GM19438 (cell line): ENCODE measurements around the gene BRMS1.
"Not testable (repeated sequence)": the region's sequence is repeated elsewhere in the genome, so short reads cannot be mapped to it uniquely, and the experiment has no call there.

Experiments
- ATAC-seq: cut with Tn5 transposase; IDR thresholded peaks from one replicate; pipeline ENCODE4 v1.9.1; 2021; ENCODE audit warnings: low read depth; ENCODE audit not compliant: unreplicated experiment

The BRMS1 gene

DNA sequence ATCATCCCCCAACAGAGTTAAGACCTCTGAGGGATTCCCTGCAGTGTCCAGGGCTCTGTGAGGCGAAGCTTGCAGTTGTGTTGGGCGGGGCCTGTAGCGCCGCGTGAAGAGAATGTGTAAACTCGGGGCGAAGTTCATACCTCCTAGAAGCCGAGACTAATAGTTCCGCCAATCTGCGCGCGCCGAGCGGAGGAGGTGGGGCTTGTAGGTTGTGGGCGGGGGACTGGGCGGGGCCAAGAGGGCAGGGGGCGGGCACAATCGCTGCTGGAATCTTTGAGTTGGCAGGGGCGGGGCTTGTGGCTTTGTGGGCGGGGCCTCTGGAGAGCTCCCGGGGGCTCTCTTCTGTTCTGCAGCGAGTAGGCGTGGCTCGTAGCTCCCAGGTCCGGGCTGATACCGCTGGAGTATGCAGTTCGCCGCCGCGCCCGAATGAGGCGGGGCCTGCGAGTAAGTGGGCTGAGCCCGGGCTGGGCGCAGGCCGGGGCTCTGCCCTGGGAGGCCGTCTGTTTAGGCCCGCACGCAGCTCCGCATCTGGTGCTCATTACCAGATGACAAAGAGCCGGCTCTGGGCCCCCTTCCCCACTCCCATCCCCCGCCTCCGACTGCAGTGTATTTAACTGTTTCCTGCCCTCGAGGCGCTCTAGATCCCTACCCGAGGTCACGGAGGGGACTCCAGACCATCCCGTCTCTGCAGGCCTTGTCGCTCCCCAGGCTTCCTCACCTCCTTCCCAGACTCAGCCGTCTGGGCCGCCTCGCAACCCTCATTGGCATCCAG lies 32.2 kb downstream of the BRMS1 start:
- peak; percentile 62 for ATAC-seq

DNA sequence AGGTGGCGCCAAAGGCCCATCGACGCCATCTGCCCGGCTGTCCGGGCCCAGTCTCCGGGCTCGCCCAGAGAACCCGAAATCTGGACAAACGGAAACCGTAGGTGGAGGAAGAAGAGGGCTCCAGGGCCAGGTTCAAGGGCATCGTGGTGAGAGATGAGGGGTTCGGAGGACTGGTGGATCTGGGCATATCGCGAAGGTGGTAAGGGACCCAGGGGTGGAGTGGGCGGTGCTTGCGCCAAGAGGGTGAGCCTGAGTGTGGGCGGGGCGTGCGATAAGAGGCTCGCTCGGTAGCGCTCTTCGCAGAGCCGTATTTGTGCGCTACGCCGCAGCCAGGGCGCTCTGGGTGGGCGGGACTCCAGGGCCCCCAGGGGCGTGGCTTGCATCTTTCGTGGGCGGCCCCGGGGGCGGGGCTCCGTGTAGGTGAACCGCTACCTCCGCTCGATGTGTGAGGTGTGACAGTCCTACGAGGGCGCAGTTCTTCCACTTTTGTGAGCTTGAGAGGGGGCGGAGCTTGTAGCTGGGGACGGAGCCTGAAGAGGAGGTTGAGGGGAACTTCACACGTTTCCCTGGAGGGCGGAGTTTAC lies 32.8 kb downstream of the BRMS1 start:
- ATAC-seq: peak; percentile 74

DNA sequence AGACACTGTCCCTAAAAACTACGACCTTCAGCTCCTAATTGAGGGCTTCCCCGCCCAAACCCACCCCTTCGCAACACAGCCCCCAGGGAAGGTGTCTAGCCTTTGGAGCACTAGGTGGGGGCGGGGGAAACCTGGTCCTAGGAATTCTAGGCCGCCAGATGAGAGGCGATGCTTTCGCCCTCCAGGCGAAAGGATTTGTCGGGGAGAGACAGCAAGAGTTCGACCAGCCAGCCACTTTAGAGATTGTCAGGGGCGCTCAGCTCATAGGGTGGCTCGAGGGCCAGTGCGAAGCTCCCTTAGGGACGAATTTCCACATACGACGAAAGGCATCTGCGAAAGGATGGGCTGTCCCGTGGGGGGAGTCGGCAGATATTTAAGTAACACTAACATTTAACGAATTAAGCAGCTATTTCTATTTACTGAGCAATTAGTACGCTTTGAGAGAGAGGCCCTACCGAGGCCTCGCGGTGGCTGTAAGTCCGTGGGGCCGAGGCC lies 33.4 kb downstream of the BRMS1 start:
- no peak for ATAC-seq

DNA sequence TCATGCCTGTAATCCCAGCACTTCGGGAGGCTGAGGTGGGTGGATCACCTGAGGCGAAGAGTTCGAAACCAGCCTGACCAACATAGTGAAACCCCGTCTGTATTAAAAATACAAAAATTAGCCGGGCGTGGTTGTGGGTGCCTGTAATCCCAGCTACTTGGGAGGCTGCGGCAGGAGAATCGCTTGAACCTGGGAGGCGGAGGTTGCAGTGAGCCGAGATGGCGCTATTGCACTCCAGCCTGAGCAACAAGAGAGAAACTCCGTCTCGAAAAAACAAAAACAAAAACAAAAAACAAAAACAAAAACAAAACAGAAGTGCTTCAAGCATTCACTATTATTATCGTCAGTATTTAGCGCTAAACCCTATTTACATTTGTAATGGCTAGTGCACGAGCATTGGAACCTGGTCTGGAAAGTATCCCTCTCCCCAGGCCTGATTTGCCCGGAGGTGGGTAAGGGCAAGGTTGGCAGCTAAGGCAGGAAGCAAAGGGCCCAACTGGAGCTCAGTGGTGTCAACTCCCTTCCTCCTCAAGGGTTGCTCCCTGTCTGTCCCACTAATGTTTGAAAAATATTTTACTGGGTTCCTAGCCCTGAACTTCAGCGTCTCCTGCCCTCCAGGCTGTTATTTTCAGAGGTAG lies 34.0 kb downstream of the BRMS1 start:
- ATAC-seq: not testable (repeated sequence)

DNA sequence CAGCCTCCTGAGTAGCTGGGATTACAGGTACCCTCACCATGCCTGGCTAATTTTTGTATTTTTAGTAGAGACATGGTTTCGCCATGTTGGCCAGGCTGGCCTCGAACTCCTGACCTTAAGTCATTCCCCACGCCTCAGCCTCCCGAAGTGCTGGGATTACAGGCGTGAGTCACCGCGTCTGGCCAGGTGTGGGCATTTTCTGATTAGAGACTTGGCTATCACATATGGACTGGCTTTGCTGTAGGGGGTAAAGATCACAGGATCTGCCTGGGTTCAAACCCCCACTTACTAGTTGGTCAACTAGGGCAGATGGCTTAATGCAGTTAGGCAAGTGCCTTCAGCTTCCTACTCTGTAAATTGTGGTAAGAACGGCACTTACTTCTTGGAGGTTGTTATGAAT lies 34.6 kb downstream of the BRMS1 start:
- no peak for ATAC-seq

DNA sequence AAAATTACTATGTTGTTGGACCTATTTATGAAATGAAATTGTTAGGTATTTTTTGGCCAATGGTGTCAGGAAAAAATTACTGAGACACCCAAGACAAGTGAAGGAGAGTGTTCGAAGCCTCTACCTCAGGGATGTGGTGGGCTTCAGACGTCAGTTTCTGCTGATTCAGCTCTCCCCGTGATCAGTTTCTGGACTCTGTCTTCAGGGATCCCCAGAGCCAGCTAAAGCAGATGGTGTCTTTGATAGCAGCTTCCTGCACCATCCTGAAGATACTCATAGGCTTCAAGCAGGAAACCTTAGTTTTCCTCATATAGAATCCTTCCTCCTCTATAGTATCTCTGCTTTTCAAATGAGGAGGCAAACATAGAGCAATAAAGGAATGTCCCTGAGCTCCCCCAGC lies 35.4 kb downstream of the BRMS1 start:
- no peak for ATAC-seq

DNA sequence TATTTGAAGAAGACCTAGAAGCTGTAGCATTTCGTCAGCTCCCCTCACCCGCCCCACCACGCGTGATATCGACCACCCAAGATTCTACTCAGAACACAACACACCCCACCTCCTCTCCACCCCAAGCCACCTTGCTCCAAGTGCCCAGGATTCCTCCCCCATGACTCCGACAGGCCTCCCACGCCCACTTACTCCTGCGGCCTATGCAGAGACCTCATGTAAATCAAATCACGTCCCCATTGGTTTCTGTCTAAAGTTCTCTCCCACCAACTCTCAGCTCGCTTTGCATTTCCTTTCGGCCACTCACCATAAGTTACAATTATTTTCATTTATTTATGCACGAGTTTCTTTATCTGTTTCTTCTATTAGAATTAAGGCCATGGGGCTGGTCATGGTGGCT lies 42.2 kb downstream of the BRMS1 start:
- ATAC-seq: no peak

DNA sequence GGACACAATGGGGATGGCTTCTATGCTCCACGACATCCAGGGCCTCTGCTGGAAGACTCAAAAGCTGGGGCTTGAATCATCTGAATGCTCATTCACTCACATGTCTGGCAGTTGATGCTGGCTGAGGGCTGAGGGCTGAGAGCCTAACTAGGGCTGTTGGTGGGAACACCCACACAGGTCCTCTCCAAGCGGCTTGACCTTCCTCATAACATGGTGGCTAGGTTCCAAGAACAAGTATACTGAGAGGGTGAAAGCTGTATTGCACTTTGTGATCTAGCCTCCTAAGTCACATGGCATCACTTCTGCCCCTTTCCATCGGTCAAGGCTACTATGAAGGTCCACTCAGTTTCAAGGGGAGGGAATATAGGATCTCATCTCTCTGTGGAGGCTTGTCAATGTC lies 45.7 kb downstream of the BRMS1 start:
- no peak for ATAC-seq

DNA sequence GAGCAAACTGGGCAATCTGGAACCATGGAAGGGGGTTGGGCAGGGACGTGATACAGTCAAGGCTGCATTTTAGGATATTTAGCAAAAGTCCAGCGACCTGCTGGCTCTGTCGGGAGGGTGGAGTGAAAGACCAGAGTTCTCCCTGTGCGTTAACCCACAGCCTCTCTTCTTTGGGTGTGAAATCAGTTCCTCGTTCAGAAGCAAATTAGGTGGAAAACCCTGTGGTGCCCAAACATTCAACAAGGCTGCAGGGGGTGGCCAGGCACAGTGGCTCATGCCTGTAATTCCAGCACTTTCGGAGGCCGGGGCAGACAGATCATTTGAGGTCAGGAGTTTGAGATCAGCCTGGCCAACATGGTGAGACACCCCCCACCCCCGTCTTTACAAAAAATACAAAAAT lies 47.3 kb downstream of the BRMS1 start:
- ATAC-seq: no peak

DNA sequence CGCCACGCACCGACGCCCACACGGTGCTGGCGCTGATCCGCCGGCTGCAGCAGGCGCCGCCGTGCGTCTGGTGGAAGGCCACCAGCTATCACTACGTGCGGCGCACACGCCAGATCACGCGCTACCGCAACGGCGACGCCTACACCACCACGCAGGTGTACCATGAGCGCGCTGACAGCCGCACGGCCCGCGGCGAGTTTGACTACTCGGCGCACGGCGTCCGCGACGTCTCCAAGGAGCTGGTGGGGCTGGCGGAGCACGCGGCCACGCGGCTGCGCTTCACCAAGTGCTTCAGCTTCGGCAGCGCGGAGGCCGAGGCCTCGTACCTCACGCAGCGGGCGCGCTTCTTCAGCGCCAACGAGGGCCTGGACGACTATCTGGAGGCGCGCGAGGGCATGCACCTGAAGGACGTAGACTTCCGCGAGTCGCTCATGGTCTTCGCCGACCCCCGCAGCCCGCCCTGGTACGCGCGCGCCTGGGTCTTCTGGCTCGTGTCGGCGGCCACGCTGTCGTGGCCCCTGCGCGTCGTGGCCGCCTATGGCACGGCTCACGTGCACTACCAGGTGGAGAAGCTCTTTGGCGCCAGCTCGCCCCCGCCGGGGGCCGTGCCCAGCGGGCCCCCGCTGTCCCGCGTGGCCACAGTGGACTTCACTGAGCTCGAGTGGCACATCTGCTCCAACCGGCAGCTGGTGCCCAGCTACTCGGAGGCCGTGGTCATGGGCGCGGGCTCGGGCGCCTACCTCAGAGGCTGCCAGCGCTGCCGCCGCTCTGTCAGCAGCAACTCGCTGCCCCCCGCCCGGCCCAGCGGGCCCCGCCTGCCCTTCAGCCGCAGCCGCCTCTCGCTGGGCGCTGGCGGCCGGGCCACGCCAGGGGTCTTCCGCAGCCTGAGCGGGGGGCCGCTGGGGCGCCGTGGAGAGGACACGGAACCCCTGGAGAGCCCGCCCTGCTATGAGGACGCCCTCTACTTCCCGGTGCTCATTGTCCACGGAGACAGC lies 50.0 kb downstream of the BRMS1 start:
- ATAC-seq: no peak

DNA sequence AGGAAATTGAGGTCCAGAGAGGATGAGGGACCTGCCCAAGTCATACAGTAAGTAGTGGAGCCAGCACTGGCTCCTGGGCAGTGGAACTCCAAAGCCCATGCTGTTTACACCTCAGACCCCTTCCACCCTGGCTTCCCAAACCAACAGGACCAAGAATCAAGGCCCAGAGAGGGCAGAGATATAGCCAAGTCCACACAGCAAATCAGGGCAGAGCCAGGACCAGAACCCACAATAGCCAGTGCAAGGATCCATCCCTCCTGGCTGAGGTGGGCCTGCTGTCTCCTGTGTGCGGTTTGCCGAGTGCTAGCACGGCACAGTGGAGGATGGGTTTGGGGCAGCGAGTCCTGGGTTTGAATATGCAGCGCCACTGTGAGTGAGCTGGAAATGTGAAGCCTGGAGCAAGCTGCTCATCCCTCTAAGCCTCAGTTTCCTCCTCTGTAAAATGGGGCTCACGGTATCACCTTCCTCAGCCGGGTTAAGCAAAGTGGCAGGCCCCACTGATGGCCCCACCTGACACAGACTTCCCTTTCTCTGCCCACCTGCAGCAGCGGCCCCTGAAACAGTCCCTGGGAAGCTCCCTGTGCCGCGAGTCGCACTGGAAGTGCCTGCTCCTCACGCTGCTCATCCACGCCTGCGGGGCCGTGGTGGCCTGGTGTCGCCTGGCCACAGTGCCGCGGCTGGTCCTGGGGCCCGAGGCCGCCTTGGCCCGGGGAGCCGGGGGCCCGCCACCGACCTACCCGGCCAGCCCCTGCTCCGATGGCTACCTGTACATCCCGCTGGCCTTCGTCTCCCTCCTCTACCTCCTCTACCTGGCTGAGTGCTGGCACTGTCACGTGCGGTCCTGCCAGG lies 50.9 kb downstream of the BRMS1 start:
- ATAC-seq: no peak

DNA sequence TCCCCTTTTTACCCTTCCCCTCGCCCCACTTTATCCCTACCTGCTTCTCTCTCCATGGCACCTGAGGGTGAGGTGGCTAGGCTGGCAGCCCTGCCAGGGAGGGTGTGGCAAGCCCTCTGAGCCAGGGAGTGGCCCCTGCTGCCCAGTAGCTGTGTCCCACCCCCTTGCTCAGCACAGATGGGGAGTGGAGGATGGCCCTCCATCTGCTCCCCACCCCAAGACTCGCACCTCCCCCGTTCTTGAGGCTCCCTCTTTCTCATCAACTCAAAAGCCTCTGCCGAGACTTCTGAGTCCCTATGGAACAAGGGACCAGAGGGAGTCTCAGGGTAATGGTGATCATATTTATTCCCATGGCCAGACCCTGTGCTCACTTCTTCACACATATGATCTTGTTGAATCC lies 51.6 kb downstream of the BRMS1 start:
- no peak for ATAC-seq

DNA sequence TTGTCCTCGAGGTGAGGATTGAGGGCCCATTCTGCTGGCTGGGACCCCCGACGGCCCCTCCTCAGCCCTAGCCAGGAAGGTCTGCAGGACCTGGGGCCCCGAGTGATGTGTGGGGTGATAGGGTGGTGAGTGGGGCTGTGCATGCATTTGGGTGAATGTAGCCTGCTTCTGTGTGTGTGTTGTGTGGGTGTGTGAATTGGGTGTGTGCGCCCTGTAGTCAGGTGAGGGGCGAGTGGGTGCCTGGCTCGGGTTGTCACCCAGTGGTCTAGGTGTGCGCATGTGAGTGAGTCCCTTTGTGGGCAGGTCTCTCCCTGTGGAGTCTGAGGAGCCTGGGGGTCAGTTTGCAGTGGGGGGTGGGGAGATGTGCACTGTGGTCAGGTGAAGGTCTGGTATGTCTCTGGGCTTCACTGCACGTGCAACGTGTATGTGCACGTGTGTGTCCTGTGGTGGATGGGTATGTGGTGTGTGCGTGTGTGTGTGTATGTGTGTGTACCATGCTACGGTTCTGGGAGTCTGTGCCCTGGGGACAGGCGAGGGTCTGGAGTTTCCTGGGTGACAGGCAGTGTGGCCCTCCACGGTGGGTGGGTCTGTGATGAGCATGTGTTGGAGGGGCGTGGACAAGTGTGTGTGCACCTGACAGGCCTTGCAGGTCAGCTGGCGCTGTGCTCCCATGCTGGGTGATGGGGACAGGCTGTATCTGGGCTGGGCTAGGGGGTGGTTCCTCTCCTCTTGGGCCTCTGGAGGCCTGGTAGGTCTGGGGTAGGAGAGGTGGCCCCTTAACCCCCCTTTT lies 52.2 kb downstream of the BRMS1 start:
- no peak for ATAC-seq

DNA sequence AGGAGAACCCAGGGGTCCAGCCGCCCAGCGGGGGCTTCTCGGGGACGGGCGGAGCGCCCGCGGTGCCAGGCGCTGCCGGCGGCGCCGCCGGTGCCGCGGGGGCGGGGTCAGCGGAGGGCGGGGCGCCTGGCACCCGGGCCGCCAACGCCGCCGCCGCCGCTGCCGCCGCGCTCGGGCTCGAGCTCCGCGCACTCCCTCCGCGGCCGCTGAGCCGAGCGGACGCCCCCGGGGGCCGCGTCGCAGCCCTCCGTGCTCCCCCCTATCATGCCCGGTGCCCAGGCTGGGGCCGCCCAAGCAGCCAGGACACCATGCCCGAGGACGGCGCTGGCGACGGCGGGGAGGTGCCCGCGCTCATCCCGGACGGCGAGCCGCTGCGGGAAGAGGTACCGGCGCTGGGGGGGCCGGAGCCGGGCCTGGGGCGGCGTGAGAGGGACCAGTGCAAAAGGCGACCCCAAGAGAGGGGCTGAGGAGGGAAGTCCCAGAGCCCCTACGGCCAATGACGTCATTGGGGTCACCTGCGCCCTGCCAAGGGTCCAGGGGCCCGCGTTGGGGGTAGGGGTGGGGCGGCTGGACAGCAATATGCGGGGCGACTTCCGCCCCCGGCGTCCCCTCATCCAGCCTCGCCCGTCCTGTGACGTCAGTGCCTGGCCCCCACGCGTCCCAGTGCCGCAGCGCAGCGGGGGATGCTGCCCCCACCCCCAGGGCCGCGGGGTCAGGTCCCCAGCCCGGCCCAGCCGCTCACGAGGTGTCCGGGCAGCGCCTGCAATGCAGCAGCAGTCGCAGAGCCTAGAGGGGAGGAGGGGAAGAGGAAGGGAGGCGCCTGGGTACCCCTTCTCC lies 53.0 kb downstream of the BRMS1 start, which contains the start of gene TMEM151A:
Gene TMEM151A, plus strand, starts transcription at position 189 of the 837 bp plus-strand sequence. Its CDS starts 120 bp downstream, at position 309.
- ATAC-seq: no peak

DNA sequence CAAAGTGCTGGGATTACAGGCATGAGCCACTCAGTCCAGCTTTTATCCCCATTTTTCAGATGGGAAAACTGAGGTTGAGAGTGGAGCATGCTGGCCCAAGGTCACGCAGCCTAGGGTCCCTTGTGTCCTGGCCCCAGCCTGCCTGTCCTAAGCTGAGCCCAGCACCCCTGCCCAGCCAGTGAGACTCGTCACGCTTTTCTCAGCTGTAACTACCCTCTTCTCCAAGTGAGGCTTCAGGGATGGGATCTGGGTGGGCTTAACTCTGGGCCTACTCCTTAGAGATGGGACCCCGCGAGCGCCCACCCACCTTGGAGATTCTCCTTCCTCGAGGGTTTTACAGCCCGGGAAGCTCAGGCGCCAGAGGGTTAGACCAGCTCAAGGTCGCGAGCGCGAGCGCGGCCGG lies 53.6 kb downstream of the BRMS1 start:
- ATAC-seq: no peak

DNA sequence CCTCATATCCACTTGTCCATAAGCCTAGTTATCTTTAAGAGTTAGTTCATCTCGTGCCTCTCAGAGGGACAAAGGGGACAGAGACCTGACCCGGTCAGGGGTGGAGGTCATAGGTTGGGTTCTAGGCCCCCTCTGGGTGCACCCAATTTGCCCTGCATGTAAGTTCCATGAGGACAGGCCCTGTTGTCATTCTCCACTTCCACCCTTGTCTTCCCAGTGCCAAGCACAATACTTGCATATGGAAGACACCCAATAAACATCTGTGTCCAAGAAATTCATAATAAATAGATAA lies 54.6 kb downstream of the BRMS1 start:
- ATAC-seq: no peak

DNA sequence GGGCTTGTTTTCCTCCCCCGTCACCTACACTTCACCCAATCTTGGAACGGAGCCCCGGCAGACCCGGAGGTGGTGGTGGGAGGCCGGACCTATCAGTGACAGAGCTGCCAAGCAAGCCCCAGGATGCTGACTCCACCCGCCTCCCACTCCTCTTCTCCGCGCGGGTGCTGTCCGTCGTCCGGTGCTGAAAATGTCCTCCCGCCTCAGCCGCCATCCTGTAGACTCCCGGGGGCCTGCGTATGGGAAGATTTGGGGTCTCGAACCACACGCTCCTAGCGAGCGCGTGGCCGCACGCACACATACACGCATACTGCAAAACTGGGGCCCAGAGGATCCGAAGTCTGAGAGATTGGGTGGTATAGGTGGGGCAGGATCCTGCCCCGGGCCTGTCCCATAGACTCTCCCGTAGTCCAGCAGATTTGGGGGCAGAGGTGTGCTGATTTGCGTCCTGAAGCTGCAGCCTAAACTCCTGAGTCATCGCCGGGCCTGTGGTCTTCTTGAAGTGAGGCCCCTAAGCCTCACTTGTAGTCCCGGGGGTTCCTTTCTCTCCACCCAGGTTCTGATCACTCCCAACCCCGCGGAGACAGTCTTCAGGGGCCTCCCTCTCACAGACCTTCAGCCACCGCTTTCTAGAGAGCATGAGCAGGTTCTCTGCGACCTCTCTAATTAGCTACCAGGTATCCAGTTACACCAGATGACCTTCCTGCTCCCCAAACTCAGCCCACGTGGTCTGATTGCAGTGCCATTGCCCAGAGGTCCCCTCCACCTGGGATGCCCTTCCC lies 55.2 kb downstream of the BRMS1 start:
- ATAC-seq: peak; percentile 31
